Omental fat pad (tissue), 4 donors: ENCODE data around the gene ITGB2. TPM values are rescaled to one million over a fixed set of nuclear protein-coding genes. Genes with fewer than 3 reads are reported as not detected.

ENCODE experiments used
- ATAC-seq: fragments of 150-250 bp; one replicate; pipeline ENCODE4 v1.9.1; 2016; ENCODE audit warnings: mild to moderate bottlenecking, moderate library complexity; ENCODE audit not compliant: low FRiP score
- DNase-seq: peaks from one replicate; pipeline ENCODE4 v3.0.0-alpha.2; 2019; ENCODE audit warnings: low spot score
- CTCF ChIP-seq, 3 donors: fragments of 450-650 bp; IDR thresholded peaks; one replicate each; pipeline ENCODE4 v1.5.1; 2016 to 2017; ENCODE audit warnings: antibody characterized with exemption in 3 of 3, mild to moderate bottlenecking in 3 of 3, moderate library complexity in 2 of 3
- total RNA-seq, 4 donors: library from RNA; depleted of rRNA; stranded (reverse); fragments of >200 nt; gene quantifications; one replicate each; pipeline ENCODE4 v1.1.0, GENCODE V29; 2016

Gene ITGB2
- total RNA-seq, 4 donors from 2014 or later = 98.5 to 581 (median 217) TPM

GRCh38 chr21:44836666-44837471 lies 83.8 kb downstream of the ITGB2 start:
- ATAC-seq (no peak), DNase-seq (no peak)
- TF ChIP-seq CTCF (IDR thresholded peaks at IDR 0.05) = no peak

- DNase-seq (no peak), ATAC-seq (no peak)
- no peak for TF ChIP-seq CTCF (IDR thresholded peaks at IDR 0.05)
Measured at GRCh38 chr21:44836349-44836665, 84.4 kb downstream of the ITGB2 start.

Other genes with a start within 250 kb of the ITGB2 start
- gene KRTAP12-1, start 238.7 kb downstream of the ITGB2 start, total RNA-seq = not detected
- gene KRTAP10-12, start 223.7 kb downstream of the ITGB2 start, total RNA-seq = not detected
- gene TSPEAR, start 209.3 kb downstream of the ITGB2 start, total RNA-seq = under 1 TPM in 1 of 4 donors, not detected in 3; 0.19 TPM
- gene UBE2G2, start 119.1 kb downstream of the ITGB2 start, total RNA-seq = 100 to 1,000 TPM in 3 of 4 donors, 10 to 100 TPM in 1; 95.8 to 187 (median 103) TPM
- gene SUMO3, start 102.8 kb downstream of the ITGB2 start, total RNA-seq = 10 to 100 TPM; 55.5 to 62.9 (median 60.2) TPM
- 100 to 1,000 TPM; 200 to 241 (median 214) TPM for gene PTTG1IP, start 47.2 kb downstream of the ITGB2 start, total RNA-seq
- 10 to 100 TPM; 11.9 to 26.2 (median 16.1) TPM for gene SLX9, start 19.1 kb upstream of the ITGB2 start, total RNA-seq
- 10 to 100 TPM; 17.3 to 38.3 (median 23.3) TPM for gene ADARB1, start 153.7 kb upstream of the ITGB2 start, total RNA-seq